GM19043 (cell line): ENCODE results near the gene CACHD1.

Source experiments
- ATAC-seq: cut with Tn5 transposase; IDR thresholded peaks from one replicate; pipeline ENCODE4 v1.9.1; 2021; ENCODE audit warnings: low read depth; ENCODE audit not compliant: unreplicated experiment

Gene CACHD1

DNA sequence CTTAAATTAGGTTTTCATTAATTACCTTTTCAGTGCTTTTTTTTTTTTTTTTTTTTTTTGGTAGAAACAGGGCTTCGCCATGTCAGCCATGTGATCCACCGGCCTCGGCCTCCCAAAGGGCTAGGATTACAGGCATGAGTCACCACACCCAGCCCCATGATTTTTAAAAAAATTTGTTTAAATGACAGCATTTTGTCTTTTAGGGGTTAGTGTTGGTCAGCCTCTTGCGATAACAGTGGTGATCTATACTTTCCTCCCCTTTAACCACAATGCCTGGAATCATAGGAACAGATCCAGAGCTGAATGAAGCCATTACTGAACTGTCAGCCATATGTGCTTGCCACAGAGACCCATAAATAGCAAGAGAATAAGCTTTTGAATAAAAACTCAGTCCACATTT is 73.9 kb downstream of the CACHD1 start:
- no peak for ATAC-seq

DNA sequence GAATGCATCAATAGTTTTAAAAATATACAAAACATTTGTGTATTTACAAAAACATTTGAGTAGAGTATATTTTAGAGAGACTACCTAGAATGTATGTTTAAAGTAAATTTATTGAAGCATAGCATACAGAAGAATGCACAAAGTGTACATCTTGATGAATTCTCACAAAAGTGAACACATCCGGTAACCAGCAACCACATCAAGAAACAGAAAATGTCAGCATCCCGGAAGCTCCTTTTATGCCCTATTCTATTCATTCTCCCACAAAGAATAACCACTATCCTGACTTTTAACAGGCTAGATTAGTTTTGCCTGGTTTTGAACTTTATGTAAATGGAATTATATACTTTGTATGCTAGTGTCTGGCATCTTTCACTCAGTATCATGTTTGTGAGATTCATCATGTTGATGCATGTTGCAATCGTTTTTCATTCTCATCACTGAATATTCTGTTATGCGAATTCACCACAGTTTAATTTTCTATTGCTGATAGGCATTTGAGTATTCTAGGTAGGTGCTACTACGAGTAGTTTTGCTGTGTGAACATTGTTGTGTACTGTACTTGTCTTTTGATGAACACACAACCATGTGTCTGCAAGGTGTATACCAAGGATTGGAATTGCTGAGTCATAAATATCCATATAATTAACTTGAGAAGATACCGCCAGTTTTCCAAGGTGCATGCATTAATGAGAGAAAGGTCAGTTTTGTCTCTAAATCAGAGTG is 75.4 kb downstream of the CACHD1 start:
- no peak for ATAC-seq

DNA sequence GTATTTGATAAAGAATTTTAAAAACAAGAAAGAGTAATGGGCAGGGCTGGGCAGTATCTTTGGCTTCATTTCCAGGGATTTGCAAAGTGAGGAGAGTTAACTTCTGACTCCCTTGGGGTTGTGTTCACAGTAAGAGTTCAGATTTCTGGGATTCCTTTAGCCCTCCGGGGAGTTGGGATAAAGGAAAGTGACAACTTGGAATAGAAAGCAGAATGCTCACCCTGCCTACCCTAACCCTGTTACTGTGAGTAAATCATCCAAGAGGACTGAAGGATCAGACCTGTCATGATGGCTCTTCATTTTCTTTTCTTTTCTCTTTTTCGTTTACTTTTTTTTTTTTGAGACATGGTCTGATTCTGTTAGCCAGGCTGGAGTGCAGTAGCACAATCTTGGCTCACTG is 76.1 kb downstream of the CACHD1 start:
- ATAC-seq: no peak

DNA sequence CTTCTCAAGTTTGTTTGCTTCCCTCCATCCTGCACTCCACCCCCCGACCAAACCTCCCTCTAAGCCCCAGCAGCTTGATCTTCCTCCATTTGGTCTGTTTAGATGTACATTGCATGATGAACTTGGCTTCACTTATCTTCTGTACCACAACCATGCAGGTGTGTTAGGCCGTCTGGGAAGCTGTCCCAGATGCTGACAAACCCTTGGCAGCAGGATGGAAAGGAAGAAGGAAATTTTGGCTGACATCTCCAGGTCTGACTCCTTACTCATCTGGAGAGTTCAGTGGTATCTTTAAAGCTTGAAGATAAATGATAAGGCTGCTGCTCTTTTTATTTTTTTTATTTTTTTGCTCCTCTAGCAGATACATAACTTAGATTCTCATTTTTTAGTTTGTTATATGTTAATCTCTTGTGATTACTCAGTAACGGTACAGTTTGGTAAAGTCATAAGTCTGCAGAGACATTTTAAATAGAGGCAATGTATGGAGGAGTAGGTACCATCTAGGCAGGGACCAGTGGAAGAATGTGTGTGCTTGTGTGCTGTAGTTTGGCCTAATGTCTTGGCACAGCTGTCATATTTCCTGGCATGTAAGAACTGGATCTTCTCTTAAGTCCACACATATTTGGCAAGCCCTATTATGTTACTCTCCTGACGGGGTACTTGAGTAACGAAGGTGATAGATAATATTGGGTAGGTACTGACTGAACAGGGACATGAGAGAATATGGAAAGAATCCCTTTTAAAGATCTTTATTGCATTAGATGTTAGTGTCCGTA is 79.7 kb downstream of the CACHD1 start:
- ATAC-seq: no peak

DNA sequence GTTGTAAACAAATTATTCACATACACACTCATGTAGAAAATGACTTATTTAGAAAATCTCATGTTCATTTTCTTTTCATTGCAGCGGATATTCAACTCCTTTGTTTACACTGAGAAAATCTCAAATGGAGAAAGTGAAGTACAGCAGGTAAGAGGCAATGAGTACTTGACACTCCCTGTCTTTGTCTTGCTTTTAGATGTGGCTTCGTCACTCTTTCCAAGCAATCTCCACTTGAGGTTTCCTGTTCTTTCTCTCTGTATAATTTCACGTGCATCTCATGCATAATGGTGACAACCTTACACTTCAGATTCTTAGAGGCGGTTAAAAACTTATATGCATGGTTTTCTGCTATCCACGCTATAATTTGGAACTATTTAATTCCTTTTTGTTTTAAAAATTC is 80.6 kb downstream of the CACHD1 start:
- ATAC-seq: no peak

DNA sequence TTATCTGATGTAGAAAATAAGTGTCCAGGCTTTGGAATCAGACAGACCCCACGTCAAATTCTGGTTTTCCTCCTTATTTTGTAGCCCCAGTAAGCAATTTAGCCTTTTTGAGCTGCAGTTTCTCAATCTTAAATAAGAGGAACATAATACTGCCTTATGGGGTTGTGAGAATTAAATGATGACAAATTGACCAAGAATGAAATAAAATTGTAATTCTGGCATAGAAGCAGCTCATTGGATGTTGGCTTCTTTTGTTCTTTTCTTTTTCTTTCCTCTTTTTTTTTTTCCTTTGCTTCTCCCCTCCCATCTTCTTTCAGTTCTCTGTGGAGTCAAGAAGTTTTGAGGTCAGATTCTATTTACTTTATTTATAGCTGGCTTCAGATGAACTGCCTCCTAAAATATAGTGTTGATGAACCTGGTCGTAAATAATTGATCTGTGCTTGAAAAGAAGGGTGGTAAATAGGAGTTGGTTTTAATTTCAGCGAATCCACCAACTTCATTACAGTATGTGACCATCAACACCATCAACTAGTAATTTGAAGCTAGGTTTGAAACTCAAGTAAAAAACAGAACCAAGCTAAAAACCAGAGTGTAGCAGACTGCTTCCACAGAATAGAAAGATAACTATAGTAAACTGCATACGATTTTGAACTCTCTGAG is 81.1 kb downstream of the CACHD1 start:
- ATAC-seq: no peak

DNA sequence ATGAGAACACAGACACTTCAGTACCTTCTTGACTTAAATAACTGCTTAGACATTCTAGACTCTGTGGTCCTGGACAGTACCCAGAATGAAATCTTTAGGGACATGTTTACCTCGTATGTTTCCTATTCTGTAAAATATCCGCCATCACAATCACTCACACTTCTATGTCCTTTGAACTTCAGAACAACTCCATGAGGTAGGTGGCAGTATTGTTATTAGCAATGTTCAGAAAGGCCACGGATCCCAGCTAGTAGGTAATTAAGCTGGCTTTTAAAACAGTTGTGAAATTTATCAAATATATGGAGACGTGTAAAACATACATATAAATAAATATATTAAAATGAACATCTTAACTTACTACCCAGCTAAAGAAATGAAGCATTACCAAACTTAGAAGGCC is 83.4 kb downstream of the CACHD1 start:
- ATAC-seq: no peak

DNA sequence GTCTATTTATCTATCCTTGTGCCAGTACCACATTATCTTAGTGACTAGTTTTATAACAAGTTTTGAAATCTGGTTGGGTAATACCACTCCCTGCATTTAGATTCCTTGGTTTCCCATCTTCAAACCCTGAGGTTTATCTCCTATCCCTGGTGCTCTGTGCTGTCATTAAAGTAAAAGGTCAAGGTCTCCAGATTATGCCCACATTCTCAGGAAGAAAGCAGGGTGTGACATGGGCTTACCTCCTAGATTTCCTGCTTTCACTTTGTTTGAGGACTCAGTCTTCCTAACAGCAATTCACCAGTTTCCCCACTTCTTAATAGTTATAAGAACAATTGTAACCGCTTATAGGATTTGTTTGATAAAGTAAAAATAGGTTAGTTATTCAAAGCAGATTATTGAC is 86.0 kb downstream of the CACHD1 start:
- no peak for ATAC-seq

DNA sequence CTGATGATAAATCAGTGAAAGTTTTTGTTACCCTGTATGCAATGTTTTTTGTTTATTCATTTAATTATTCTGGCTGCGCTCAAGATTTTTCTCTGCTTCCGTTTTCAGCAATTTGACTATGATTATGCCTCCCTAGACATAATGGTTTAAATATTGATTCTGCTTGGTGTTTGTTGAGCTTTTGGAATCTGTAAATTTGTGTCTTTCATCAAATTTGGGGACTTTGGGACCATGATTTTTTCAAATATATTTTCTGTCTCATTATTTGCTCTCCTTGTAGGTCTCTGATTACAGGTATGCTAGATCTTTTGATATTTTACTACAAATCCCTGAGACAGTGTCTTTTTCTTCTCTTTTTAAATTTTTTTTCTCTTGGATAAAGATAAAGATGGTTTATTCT is 92.1 kb downstream of the CACHD1 start:
- no peak for ATAC-seq

DNA sequence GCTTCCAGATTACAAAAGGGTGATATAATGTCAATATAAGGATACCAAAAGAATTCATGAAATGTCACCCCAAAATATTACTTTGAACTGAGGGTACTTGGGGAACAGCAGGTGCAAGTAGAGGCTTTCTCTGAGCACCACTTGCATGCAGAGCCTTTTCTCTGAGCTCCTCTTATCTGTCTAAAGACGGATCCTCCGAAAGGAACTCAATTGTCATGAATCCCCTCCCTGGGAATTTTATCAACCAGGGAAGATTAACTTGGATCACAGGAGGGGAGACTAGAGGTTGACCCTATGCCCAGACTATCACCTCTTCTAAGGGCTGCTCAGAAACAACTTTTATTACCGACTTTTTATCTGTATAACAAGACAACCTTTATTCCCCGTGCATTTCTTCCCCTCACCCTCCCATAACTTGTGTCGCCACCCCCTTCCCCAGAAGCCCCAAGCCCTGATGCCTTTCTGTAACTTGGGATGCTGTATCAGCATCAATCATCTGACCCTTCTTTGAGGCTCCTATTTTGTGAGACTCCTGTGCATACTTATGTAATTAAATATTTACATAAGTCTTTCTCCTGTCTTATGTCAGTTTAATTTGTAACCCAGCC is 94.1 kb downstream of the CACHD1 start:
- no peak for ATAC-seq

DNA sequence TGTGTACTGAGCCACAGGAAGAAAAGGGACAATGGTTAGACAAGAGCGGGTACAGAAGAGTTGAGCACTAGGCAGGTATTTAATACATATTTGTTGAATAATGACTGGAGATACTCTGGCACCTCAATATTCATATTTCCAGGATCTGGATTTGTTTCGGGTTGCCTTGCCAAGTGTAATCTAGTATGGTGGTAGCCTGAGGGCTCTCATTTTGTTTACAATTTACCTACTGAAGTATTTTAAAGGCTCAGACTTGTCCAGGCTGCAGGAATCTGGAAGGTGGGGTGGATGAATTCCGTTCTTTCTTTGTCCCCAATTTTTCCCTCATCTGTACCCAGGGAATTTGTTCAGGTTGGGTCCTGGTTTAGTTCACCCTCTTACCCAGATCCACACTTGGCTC is 95.0 kb downstream of the CACHD1 start:
- ATAC-seq: no peak

DNA sequence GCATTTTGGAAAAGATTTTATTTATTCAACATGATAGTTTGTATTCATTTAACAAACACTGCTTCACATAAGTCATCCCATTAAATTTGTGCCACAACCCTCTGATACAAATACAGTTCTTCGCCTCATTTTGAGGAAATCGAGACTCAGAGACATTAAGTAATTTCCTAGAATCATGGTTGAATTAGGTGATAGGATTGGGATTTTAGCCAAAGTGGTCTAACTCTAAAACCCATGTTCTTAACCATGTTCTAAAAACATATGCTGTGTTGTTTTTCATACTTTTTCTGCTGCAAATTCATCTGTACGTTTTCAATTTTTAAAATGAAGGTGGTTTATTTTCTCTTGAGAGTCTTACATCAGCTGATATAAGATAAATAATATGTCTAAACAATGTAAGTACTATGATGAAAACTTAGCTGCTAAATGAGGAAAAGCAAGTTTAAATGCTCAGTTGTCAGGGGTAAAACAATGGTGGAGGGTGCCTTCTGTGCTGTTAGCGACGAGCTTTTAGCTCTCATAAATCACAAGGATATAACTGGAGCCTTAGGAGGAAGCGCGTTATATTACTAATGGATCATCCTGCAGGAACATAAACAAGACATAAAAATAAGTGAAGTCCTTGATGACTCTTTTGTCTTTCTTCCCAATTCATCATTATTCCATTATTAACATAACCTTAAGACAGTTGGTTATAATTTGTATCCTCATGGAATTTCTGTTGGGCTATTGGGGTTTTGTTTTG is 97.7 kb downstream of the CACHD1 start:
- no peak for ATAC-seq

DNA sequence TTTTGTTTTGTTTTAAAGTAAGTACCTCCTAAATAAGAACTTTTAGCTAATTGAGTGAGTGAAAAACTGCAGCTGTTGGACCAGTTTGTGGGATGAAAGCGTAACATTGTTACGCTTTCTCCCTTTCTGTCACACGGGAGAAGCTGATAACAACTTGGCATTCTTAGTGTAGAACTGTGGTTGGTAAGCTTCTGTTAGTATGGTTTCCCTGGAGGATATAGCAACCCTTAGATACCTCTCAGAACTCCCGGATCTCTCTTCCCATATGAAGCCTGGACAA is 98.2 kb downstream of the CACHD1 start:
- ATAC-seq: no peak

DNA sequence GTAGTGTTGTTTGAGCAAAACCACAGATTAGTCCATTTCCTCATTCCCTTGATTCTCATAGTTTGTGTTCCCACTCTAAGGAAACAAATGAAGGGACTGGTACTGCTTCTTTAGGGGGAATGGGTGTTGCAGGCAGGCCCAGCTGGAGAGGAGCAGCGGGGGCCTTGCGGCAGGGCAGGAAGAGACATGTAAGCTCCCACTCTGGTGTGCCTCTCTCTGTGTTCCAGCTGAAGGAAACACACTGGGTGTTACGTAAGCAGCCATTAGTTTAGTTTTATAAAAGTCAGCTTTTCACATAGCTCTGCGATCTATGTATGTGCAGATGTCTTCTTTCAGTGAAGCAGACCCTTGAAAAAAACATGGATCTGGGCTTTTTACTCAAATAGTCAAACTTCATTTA is 99.5 kb downstream of the CACHD1 start:
- ATAC-seq: no peak

DNA sequence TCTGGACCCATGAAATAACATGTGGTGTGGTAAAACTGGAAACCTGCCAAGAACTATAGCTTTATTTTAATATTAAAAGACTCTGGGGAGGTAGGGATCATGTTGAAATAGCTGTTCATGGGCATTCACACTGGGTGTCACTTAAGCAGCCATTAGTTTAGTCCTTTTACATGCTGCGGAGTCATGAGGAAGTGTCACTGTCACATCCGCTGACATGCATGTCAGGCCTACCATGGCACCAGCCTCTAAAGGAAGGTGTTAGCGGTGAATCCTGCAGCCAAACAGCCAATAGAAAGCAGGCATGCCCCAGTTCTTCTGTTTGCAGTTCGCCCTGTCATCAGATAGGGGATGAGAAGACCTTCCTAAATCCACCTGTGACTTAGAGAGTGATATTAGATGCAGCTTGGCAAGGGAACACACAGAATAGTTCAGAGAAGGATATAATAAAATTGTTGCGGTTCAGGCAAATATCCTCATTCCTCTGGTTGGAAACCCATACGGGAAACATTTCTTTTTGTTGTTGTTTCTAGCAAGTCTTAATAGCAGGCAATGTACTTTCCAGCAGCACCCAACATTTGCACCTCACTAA is 100.4 kb downstream of the CACHD1 start:
- no peak for ATAC-seq

DNA sequence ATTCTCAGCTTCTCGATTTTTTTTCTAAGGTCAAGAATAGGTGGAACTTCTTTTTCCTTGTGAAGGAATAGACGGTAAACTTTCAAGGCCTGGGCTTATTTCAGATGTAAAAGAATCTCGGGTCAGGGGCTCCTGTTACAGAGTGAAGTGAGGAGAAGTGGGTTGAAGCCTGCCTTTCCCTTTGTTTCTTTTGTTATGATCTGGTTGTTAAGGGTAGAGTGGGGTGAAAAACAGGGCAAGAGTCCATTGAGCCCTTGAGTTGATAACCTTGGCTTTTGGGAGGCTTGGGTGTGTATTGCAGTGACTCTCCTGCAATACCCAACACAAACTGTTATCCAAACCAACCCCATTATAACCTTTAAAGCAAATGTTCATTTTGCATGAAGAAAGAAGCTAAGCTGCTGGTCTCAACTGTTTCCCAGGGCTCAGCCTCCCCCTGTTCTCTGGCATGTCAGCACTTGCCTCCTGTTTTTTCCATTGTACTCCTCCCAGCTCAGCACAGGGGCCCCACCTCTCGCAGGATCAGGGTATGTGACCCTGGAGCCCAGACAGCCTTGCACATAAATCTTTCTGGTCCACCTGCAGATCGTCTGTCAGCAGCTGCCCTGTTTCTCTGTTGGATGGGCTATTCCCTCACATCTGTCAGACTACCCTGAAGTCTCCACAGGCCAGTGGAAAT is 102.4 kb downstream of the CACHD1 start:
- no peak for ATAC-seq

DNA sequence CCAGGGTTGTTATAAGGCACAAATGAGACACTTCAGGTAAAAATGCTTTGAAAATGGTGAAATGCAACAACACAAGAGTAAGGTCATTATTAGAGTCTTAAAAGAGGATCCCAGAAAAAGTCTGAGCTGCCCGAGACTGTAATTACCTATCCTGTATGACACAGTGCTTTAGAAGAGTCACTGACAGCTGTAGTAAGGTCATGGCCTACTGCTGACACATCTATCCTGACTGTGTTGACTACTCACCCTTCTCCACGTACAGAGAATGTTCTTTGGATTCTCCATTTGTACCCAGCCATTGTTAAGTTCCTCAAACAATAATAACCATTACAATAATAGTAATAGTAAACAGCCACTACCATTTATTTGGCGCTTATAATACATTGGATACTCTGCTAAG is 104.4 kb downstream of the CACHD1 start:
- no peak for ATAC-seq

DNA sequence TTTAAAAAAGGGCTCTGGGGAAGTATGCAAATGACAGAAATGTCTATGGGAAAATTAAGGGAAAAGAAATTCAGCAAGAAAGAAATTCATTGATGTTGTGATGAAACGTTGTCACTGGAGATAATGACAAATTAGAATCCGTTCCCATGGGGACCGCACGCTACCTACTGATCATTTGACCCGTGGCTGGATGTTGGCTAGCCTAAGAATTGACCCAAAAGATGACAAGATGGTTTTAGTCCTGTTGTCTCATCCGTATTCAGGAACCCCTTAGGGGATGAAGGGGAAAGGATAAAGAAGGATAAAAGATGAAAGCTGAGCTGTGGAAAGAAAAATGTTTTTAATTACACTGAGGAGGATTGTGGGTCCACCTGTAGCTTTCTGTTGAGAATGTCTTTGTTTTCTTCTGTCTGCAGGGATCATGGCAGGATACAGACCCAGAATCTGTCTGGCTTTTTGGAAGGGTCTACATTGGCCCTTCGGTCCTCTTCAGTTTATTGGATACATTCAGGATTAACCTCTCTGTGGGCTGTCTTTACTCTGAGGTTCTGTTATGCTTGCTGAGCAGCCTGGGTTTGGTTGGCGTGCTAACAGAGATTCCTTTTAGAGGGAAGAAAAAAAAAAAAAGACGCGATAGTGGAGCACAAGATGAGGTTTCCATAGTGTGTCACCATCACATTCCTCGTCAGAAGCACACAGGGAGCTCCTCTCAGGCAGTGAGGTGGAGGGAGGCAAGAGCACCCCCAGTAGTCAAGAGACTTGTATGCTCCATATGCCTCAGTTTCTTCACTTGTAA is 106.2 kb downstream of the CACHD1 start:
- ATAC-seq: no peak

DNA sequence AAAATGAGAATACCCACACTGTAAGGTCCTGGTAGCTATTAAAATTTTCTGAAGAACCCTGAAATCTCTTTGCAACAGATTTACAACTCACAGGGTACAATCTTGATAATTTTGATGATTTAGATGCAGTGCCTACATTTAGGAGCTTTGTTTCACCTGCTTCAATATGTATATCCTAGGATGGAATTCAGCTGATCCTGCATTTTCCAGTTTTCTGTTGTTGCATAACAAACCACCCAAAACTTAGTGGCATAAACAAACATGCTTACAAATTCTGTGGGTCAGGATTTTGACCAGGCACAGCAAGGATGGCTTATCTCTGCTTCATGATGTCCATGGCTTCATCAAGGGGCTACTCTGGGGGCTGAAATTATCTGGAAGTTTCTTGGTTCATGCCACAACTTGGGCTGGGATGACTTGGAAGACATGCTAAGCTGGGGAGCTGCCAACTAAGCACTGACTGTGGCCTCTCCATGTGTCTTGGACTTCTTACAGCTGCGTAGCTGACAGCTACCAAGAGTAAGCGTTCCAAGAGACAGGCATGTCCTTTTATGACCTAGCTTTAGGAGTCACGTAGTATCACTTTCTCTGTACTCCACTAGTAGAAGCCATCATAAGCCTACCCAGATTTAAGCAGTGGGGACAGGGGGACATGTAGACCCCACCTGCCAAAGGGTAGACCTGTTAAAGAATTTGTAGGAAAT is 108.5 kb downstream of the CACHD1 start:
- ATAC-seq: no peak
